ENCODE measurements around the gene AMHR2.

AMHR2 gene

DNA sequence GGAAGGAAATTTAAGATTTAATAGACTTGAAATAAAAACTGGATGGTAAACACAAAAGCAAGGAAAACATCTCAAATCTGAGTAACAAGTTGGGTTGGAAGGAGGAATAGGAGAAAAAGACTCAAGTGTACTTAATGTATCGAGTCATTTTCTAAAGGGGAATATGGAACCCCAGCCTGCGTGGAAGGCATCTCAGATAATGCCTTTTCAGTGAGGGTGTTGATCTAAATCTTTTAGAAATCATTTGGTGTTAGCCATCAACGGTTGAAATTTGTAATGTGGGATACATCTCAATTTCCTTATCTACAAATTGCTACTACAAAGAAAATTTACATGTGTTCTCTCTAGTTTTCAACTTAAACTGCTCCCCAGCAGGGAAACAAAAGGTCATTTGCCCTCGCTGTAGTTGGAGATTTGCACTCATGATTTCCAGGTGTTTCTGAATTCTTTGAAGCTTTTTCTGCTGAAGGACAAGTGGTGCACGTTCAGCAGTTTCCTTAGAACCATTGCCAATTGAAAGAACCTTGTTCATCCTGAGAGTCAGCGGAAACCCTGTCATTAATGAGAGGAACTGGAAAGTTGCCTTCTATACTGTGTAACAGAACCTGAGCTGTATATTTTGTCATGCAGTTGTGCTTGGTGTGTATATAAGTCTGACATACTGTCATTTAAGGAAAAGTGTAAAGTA lies 30.4 kb downstream of the AMHR2 start:
- DNase-seq, result no peak

DNA sequence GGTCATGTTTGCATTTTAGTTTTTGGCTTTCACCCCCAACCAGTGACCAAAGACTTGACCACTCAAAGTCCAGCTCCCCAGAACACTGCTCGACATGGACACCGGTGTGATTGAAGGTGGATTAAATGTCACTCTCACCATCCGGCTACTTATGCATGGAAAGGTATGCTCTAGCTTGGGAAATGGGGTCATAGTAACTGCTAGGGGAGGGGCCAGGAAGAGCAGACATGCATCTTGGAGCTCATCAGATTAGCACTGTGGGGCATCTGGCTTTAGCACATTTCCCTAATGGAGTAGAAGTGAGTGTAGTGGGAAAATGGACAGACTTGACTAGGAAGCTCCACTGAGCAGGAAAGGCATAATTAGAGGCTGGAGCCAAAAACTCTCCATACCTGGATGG lies 31.1 kb downstream of the AMHR2 start:
- DNase-seq, result no peak

DNA sequence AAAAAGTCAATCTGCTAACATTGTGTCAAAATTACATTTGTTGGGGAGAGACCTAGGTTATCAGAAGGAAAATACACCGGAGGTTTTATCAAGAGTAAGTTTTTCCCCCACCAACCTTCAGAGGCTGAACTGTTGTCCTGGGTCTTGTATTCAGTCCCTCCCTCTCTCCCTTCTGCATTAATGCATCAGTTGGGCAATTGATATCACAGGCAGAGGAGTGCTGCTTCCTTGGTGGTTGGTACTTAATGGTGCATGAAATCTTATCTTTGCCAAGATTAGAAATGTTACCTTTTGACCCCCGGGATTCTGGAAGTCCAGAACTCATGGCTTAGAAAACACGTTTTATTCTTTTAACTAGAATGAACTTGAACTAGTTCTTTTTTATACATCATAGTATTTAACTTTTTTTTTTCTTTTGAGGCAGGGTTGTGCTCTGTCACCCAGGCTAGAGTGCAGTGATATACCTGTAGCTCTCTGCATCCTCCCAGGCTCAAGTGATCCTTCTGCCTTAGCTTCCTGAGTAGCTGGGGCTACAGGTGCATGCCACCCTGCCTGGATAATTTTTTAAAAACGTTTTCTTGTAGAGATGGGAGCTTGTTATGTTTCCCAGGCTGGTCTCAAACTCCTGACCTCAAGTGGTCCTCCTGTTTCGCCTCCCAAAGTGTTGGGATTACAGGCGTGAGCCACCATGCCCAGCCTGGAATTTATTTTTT lies 33.2 kb downstream of the AMHR2 start:
- no peak for DNase-seq

DNA sequence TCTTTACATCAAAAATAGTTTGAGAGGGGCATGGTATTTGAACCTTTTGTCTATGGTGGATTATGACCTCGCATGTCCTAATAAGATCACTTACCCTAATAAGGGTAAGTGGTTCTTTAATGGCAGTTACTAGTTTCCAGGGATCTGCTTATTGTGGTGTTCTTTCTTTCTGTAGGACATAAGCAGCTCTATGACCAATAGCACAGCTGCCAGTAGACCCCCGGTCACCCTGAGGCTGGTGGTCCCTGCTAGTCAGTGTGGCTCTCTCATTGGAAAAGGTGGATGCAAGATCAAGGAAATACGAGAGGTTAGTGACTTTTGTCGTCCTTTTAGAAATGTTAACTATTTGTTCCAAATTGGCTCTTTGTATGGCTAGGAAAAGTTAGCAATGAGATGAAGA lies 35.4 kb downstream of the AMHR2 start:
- no peak for DNase-seq

DNA sequence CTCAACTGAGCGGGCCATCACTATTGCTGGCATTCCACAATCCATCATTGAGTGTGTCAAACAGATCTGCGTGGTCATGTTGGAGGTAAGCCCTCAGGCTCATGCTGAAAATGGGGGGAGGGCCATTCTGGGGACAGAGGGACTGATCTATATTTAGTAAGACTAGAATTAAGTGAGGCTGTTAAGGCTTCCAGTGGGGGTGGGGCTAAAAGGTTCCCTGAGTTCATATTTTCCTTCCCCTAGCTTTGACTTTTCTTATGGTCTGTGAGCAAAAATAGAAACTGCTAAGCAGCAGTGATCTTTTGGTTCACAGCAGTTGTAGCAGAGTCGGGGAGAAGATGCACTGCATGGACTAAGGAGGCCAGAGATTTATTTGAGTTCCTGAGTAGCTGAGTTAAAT lies 37.4 kb downstream of the AMHR2 start:
- no peak for DNase-seq

DNA sequence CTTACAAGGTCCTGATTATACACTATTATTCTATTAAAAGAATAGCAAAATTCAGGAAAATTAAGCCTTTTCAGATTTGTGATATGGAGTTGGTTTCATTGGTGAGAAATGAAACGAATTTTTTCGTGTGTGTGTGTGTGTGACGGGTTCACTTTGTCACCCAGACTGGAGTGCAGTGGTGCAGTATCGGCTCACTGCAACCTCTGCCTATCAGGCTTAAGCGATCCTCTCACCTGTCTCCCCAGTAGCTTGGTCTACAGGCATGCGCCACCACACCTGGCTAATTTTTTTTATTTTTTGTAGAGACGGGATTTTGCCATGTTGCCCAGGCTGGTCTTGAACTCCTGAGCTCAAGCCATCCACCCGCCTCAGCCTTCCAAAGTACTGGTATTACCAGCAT lies 37.9 kb downstream of the AMHR2 start:
- DNase-seq, result no peak

DNA sequence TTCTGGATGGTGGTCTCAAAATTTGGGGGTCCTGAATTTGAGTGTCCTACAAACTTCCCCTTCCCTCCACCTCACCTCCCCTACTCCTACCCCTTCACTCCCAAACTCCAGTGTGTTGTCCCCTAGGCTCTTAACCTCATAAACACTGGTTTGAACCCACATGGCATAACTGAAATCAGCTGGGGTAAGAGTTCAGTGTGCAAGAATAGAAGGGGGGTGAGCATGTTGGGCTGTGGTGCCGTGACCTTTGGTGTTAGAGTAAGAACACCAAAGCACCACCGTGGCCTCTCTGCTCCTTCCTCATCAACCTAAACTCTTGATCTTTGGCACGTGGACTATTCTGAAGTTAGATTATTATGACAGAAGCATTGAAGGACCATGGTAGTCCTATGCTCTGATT lies 39.3 kb downstream of the AMHR2 start:
- no peak for DNase-seq

DNA sequence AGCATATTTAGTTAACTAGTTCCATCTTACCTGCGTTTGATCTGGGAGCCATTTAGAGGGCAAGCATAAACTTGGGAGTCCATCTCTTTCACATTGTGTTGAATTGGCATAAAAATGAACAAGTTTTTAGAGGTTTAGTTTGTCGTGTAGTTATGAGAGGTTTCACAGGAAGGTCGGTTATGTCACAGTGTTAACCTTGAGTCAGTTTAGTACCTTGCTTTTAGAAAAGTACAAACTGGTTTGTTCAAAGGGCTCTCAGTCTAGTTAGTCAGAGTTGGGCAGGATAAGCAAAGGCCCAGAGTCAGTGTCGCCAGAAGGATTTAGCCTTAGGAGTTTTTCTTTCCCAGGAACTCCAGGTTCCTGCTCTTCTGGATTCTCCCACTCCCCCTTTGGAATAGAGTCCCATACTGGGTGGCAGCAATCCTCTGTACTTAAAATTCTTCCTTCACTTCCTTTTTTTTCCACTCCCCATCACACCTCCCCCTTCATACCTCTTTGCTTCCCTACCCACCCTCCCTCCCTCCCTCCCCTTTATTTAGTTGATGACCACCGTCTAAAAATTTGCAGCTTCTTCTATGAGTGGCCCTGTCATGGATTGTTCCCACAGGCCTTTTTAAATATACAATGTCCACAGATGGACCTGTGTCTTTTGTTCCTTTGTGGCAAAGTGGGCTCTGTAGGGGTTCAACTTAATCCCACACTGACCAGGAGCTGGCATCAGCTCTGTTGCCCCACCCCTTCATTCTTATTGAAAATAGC lies 40.3 kb downstream of the AMHR2 start:
- no peak for DNase-seq

DNA sequence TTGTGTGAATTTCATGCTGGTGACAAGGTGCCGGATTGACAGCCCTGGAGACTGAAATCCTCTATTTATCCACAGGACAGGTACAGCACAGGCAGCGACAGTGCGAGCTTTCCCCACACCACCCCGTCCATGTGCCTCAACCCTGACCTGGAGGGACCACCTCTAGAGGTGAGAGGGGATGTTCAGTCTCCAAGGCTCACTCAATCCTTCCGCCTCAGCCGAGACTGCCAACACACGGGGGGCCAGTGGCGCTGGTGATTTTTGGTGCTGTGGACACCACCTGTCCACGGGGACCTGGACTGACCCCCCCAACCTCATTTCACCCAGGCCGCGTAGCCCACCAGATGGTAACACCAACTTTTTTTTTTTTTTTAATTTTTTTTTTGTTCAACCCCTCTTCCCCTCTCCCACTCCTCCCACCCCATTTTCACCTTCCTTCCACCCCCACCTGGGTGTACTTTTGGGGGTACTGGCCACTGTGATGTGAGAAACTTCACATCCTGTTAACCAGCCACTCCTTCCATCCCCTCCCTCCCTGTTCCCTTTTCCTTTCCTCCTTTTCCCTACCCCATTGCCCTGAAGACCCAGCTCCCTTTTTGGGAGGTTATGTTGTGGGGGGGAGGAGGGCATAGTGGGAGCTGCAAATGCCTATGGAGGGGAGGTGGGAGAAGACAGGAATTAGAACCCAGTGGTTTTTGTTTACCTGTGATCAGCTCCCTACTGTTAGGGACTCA lies 41.2 kb downstream of the AMHR2 start:
- no peak for DNase-seq

DNA sequence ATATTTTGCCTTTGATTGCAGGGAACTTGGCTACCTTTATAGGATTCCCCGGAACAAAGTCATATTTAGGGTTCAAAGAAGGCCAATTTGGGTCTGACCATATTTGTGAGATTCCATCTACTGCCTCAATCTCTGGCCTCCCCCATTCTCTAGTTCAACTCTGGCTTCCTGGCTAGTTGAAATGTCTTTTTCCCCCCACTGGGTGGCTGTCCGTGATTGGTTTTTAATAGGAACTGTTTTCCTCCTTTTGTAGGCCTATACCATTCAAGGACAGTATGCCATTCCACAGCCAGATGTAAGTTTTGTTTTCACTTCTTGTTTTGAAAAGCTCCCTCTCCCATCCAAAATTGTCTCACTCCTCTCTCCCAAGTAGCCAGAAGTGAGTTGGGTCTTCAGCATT lies 42.0 kb downstream of the AMHR2 start:
- no peak for DNase-seq

DNA sequence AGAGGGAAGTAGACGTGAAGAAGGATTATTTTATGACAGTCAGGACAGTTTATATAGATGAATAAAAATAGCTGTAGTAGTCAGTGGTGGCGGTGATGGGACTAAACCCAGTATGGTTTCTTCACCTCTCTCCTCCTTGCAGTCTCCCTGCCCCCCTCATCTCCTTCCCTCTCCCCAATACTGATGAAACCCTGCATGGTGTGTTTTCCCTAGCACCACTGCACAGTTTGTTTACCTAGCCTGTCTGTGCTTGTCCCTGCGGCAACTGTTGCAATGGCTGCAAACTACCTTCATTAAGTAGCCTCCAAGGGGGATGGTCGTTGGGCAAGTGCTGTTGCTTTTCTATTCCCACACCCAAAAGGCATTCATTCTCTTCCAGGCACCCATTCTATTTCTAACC lies 43.0 kb downstream of the AMHR2 start:
- DNase-seq, result no peak

DNA sequence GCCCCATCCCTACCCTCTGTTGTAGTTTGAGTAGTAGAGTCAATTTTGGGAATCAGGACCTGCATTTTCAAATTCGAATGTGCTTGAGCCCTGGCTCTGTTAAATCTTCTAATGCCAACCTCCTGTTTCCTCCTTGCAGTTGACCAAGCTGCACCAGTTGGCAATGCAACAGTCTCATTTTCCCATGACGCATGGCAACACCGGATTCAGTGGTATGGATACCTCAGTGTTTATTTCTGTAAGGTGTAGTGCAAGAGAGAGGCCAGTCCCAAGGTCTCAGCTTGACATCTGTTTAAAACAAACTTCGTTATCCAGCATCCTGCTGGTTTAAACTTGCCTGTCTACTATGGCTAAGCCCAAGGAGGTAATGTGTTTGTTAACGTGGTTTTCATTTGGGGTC lies 43.4 kb downstream of the AMHR2 start:
- no peak for DNase-seq

DNA sequence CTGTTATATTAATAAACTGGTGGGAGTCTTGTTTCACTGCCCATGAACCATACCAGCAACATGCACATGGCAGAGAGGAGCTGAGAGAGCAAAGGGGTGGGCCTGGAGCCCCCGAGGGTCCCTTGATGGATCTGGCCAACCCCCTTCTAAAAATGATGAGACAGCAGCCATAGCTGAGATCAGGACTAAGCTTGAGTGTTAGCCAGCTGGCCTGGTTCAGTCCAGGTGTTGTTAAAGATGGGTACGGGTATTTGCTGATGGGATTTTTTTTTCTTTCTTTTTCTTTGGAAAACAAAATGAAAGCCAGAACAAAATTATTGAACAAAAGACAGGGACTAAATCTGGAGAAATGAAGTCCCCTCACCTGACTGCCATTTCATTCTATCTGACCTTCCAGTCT lies 44.2 kb downstream of the AMHR2 start:
- no peak for DNase-seq

DNA sequence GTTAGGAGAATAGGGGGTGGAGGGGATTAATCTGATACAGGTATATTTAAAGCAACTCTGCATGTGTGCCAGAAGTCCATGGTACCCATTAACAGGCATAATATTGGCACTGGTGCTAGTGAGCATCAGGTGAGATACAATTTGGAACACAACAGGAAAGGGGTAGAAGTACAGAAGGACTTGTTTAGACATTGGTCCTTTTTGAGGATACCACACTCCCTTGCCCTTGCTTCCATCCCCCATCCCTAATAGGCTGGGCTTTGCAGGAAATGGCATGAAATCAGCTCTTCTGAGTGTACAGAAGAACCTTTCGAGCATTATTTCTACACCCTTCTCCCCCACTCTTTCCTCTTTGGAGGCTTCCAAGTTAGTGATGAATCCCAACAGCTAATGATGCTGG lies 44.6 kb downstream of the AMHR2 start:
- no peak for DNase-seq

DNA sequence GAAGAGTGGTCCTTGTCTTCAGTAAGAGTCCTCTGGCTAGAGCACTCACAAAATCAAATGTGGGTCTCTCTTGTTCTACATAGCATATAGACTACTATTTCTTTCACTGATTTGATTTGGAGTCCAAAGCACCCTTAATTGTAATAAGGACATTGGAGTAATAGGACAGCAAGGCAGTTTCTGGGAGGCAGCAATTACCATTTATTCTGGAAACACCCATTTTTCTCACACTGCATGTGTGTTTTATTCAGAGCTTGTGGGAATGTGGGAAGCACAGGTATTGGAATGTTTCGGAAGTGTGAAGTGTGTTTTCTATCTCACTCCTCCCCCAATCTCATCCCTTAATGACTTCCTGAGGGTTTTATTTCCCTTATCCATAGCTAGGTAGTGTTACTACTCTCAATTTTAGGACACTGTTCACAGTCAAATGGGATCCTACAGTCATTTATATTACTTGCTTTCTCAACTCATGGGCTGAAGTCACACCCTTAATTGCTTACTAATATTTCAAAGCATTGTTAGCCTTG lies 48.5 kb downstream of the AMHR2 start:
- no peak for DNase-seq

DNA sequence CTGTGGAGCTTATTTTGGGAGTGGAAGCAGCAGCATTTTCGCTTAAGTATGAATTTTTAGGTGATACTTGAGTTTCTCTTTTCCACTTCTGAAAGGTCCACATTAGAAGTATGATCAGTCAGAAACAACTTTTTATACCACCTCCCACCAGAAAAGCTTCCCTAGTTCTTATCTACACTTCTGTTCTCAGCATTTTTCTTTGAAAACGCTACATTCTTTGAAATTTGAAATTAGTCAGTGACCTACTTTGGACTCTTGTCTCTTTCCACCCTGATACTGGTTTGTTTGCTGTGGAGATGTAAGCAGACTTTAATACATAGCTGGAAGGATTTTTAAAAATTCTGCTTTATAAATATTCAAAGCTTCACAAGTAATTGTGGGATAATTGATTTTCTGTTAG lies 50.4 kb downstream of the AMHR2 start:
- no peak for DNase-seq

DNA sequence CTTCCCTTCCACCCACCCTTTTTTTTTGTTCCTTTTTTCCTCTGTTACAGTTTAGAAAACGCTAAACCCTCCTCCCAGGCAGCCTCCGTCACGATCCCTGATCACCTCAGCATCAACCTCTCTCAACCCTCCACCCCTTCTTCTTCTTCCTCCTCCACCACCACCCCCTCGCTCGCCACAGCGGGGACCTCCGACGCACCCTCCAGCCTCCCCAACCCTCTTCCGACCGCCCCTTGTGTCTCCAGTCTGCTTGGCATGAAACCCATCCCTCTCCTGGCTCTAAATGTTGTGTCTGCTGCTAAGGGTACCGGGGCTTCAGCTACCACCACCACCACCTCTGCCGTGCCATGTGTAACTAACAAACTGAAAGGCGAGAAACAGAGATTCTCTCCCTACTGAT lies 51.2 kb downstream of the AMHR2 start:
- no peak for DNase-seq

DNA sequence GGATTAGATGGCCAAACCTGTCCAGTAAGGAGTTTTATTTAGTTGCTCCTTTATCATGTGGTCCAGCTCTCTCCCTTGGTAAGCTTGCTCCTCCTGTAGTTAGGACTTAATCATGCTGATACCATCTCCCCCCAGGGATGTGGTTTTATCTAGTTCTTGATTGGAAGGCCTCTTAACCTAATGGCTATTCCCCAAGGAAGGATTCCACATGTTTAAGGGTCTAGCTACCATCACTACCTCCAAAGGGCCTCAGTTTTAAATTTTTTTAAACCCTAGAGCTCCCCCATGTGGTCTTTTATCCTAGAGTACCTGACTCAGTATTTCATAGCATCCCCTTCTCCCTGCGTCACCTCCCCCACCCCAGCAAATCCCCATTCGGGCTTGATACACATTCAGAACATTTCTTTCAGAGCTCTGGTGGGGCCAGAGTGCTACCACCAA lies 53.1 kb downstream of the AMHR2 start:
- peak in 1 of 6 experiments; percentile 21 for DNase-seq

DNA sequence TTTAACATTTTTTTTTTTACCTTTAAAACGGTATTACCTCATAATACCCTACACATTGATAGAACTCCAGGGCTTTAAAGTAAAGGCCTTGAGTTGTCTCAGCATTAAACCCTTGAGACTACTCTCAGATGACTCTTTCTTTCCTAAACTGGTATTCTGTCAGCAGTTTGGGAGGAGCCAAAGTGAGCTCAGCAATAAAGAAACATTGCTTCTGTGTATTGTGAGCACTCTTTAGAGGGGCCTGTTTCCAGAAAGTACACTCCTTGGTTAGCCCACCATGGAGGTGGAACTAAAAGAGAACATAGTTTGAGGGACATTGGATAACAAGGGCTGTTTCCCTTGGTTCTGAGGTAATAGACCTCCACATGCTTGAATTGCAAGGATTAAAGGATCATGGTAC lies 55.2 kb downstream of the AMHR2 start:
- no peak for DNase-seq

DNA sequence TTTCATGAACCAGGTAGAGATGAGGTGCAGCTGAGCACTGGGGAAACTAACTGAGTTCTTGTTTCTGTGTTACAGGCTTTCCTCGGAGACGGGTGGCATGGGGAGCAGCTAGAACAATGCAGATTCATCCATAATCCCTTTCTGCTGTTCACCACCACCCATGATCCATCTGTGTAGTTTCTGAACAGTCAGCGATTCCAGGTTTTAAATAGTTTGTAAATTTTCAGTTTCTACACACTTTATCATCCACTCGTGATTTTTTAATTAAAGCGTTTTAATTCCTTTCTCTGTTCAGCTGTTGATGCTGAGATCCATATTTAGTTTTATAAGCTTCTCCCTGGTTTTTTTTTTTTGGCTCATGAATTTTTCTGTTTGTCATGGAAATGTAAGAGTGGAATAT lies 55.7 kb downstream of the AMHR2 start:
- DNase-seq, result no peak

DNA sequence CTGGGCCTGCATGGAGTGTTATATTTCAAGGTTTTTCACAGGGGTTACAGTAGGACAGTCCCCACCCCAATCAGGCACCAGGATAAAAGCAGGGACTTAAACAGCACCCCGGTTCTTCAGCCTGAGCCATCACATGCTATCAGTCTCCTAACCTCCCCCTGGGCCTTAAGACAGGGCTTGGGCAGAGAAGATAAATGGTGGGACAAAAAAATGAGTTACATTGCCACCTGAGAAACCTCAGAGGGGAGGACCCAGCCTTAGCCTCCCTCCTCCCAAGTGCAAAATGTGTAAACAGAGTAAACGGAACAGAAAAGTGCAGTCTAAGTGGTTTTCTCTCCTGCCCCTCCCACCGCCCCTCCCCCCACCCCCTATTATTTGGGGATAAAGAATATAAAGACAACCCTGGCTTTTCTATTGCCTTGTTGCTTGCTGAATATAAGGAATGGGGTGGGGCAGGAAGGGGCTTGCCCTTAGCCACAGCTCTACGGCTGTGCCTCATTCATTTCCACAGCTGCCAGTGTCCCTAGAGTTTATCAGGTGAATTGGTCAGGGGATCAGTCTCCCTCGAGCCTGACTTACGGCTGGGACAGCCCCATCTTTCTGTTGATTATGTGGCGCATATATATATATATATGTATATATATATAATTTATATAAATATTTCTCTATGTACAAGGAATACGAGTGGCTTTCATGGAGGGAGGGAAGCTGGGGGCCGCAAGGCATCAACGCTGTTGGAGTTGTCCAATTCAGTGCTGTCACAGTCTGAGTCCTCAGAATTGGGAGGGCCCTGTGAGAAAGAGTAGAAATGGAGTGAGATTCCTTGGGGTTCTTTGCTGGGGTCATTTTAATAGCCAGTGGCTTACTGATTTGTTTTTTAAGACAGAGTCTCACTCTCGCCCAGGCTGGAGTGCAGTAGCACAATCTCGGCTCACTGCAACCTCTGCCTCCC lies 57.1 kb downstream of the AMHR2 start:
- DNase-seq, result no peak

Data from stimulated activated naive CD4-positive, alpha-beta T cell (primary cell).